Keratinocyte (primary cell): ENCODE measurements around the gene ASRGL1. TPM values are rescaled to one million over a fixed set of nuclear protein-coding genes. Genes with fewer than 3 reads are reported as not detected.

ENCODE experiments used
- DNase-seq: peaks from one replicate; pipeline ENCODE4 v3.0.0-alpha.2; 2011; ENCODE audit warnings: low read depth, missing footprints, low spot score
- FAIRE-seq: peaks from 2 replicates; lab custom pipeline; 2011; peaks lifted over from hg19 to GRCh38; lab: Jason Lieb, UNC
- H2AFZ ChIP-seq: 2 replicates; pipeline ENCODE4 v1.6.0; 2012; ENCODE audit warnings: low read length, control low read depth, inconsistent platforms; ENCODE audit not compliant: control insufficient read depth
- H3K27ac ChIP-seq: 2 replicates; pipeline ENCODE4 v1.5.1; 2011; ENCODE audit warnings: low read length; ENCODE audit not compliant: control insufficient read depth, insufficient read depth
- H3K27me3 ChIP-seq: 3 replicates; pipeline ENCODE4 v1.6.0; 2011; ENCODE audit warnings: low read length; ENCODE audit not compliant: control insufficient read depth, insufficient read depth; ENCODE audit errors: extremely low read depth
- H3K36me3 ChIP-seq, 2 experiments: 2 replicates in 1 of 2; 3 replicates in 1 of 2; pipeline ENCODE4 v1.5.1; 2011; ENCODE audit warnings: low read length in 2 of 2, mild to moderate bottlenecking in 1 of 2; ENCODE audit not compliant: control insufficient read depth in 2 of 2, insufficient read depth in 2 of 2; ENCODE audit errors: extremely low read depth in 1 of 2
- H3K4me1 ChIP-seq: 3 replicates; pipeline ENCODE4 v1.5.1; 2011; ENCODE audit warnings: low read length; ENCODE audit not compliant: control insufficient read depth, insufficient read depth; ENCODE audit errors: extremely low read depth
- H3K4me2 ChIP-seq: 3 replicates; pipeline ENCODE4 v1.6.0; 2011; ENCODE audit warnings: low read depth, low read length; ENCODE audit not compliant: control insufficient read depth, insufficient read depth; ENCODE audit errors: extremely low read depth
- H3K4me3 ChIP-seq, 3 experiments: fragments of 200-600 bp in 1 of 3; sonication (generic) in 1 of 3; 2 replicates in 2 of 3; 3 replicates in 1 of 3; pipeline ENCODE4 v1.5.1; 2011 to 2016; ENCODE audit warnings: low read length in 3 of 3, mild to moderate bottlenecking in 3 of 3, control low read depth in 2 of 3, inconsistent platforms in 1 of 3, low read depth in 1 of 3, mixed read lengths in 1 of 3, mixed run types in 1 of 3, moderate library complexity in 1 of 3; ENCODE audit not compliant: control insufficient read depth in 2 of 3, insufficient read depth in 2 of 3; ENCODE audit errors: extremely low read depth in 1 of 3
- H3K79me2 ChIP-seq: 2 replicates; pipeline ENCODE4 v1.6.0; 2012; ENCODE audit warnings: low read length; ENCODE audit not compliant: control insufficient read depth, insufficient read depth
- H3K9ac ChIP-seq: 3 replicates; pipeline ENCODE4 v1.6.0; 2011; ENCODE audit warnings: low read length; ENCODE audit not compliant: control insufficient read depth, insufficient read depth; ENCODE audit errors: extremely low read depth
- H3K9me1 ChIP-seq: 3 replicates; pipeline ENCODE4 v1.6.0; 2011; ENCODE audit warnings: low read length; ENCODE audit not compliant: control insufficient read depth, insufficient read depth; ENCODE audit errors: extremely low read depth
- H3K9me3 ChIP-seq: 2 replicates; pipeline ENCODE4 v1.5.1; 2012; ENCODE audit warnings: low read depth, low read length; ENCODE audit not compliant: control insufficient read depth
- H4K20me1 ChIP-seq: 3 replicates; pipeline ENCODE4 v1.6.0; 2011; ENCODE audit warnings: low read length; ENCODE audit not compliant: control insufficient read depth, insufficient read depth; ENCODE audit errors: extremely low read depth
- EZH2 ChIP-seq: IDR thresholded peaks from one replicate; pipeline ENCODE4 v1.6.1; 2012; ENCODE audit warnings: inconsistent platforms, mild to moderate bottlenecking, low read length, moderate library complexity
- dilution Hi-C: fragments of 300-500 bp; cut with MboI; formaldehyde crosslinking; loops from one replicate; pipeline ENCODE4 v1.7.0; 2020; ENCODE audit warnings: low sequenced_read_pairs; ENCODE audit not compliant: extremely low pct_ligation_motif_present
- polyA plus RNA-seq, 5 experiments: library from polyadenylated mRNA; depleted of rRNA in 3 of 5; stranded (reverse) in 3 of 5; stranded (forward) in 1 of 5; unstranded in 1 of 5; fragments of >200 nt; gene quantifications; 1 replicate in 1 of 5; 2 replicates in 3 of 5; 3 replicates in 1 of 5; pipeline versions ENCODE4 v1.2.1 to v1.2.3, GENCODE V29; 2011 to 2012; ENCODE audit warnings: missing spikeins in 2 of 5, low read depth in 1 of 5, low replicate concordance in 1 of 5
- TF ChIP-seq, protein P1 (sequence below), 3 experiments: IDR thresholded peaks in 1 of 3; conservative IDR thresholded peaks in 1 of 3; optimal IDR thresholded peaks in 1 of 3; 2 replicates in 2 of 3; 3 replicates in 1 of 3; pipeline versions ENCODE3 to v1.5.1; 2011; ENCODE audit warnings: low read length in 3 of 3, mild to moderate bottlenecking in 3 of 3, moderate library complexity in 2 of 3, control low read depth in 1 of 3, inconsistent platforms in 1 of 3; ENCODE audit not compliant: insufficient read depth in 2 of 3; ENCODE audit errors: extremely low read depth in 1 of 3

The ASRGL1 gene
- polyA plus RNA-seq, 1 donor (not counting 4 experiments of a cell fraction or from before 2014, with no cell fraction given), result 0.05 TPM

DNA sequence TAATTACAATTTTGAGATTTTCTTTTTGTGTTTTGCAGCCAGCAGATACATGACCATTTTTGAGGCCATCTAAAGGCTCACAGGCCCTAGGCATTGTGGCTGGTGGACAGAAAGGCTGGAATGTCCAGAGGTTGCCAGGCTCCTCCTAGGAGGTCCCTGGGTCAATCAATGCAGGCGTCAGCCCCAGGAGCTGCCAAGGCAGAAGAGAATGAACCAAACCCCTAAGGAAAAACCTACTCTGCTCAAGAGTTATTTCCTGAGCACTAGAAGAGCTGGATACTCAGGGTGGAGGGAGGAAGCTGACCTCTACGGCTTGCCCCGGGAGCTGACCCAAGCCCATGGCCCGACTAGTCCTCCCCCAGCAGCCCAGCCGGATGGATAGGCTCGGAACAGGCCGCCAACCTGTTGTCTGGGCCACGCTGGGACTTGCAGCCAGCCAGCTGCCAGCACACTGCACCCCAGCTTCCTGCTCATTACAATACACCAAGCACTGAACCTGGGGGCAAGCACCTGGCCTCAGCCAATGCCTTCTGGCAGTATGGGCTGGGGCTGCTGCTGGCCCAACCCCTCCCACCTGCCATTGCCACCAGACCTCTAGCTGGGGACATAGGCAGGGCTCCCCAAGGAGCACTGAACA lies 75.9 kb downstream of the ASRGL1 start:
- Histone ChIP-seq H3K27me3 (no peaks in the 10 kb centered on the region), H3K36me3 (no peaks in the 10 kb centered on the region), H2AFZ (no peak overlapping the region), H3K4me3 (no peak overlapping the region), H3K9me3 (no peaks in the 10 kb centered on the region), H3K9ac (no peak overlapping the region), H3K27ac (no peak overlapping the region), H3K9me1 (no peaks in the 10 kb centered on the region), H3K79me2 (no peaks in the 10 kb centered on the region), H3K4me2 (no peak overlapping the region), H3K4me1 (peaks cover 16% of the 10 kb centered on the region), H4K20me1 (no peaks in the 10 kb centered on the region)
- TF ChIP-seq, protein P1, sequence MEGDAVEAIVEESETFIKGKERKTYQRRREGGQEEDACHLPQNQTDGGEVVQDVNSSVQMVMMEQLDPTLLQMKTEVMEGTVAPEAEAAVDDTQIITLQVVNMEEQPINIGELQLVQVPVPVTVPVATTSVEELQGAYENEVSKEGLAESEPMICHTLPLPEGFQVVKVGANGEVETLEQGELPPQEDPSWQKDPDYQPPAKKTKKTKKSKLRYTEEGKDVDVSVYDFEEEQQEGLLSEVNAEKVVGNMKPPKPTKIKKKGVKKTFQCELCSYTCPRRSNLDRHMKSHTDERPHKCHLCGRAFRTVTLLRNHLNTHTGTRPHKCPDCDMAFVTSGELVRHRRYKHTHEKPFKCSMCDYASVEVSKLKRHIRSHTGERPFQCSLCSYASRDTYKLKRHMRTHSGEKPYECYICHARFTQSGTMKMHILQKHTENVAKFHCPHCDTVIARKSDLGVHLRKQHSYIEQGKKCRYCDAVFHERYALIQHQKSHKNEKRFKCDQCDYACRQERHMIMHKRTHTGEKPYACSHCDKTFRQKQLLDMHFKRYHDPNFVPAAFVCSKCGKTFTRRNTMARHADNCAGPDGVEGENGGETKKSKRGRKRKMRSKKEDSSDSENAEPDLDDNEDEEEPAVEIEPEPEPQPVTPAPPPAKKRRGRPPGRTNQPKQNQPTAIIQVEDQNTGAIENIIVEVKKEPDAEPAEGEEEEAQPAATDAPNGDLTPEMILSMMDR (optimal IDR thresholded peaks at IDR 0.05 in 1 of 3, IDR thresholded peaks at IDR 0.05 in 1 of 3, conservative IDR thresholded peaks at IDR 0.05 in 1 of 3; ENCODE audit: extremely low read depth in 1 of 3, insufficient read depth in 2 of 3, low read length in 3 of 3), result no peak
- no peak for TF ChIP-seq EZH2
- dilution Hi-C loops, result no loop called here
- DNase-seq, result no peak
- FAIRE-seq, result no peak

DNA sequence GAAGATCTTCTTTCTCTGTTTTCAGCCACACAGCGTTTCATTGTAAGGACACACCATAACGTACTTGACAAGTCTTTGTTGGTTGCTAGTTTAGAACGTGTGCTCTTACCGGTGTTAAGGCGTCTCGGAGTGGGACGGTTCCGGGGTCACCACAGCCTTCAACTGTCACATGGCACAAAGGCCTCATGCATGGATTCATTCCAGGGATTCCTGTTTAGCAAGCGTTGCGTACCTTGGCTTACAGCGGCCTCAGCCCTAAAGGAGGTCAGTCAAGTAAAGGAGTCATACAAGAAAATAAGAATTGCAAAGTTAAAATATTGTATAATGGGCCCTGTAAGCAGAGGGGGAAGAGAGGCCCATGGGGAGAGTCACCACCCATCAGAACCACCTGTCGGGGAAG lies 79.3 kb downstream of the ASRGL1 start:
- H3K4me1 ChIP-seq, result peaks cover 6% of the 10 kb centered on the region
- H3K27me3 ChIP-seq, result no peaks in the 10 kb centered on the region
- no peaks in the 10 kb centered on the region for H3K79me2 ChIP-seq
- no peak for DNase-seq
- H3K9me1 ChIP-seq, result no peaks in the 10 kb centered on the region
- H3K4me2 ChIP-seq, result no peak overlapping the region
- dilution Hi-C loops, result no loop called here
- no peaks in the 10 kb centered on the region for H3K9me3 ChIP-seq
- no peak overlapping the region for H3K9ac ChIP-seq
- no peaks in the 10 kb centered on the region for H3K36me3 ChIP-seq
- H2AFZ ChIP-seq, result no peak overlapping the region
- no peaks in the 10 kb centered on the region for H4K20me1 ChIP-seq
- no peak for TF ChIP-seq EZH2
- FAIRE-seq, result no peak
- no peak overlapping the region for H3K27ac ChIP-seq
- no peak overlapping the region for H3K4me3 ChIP-seq

DNA sequence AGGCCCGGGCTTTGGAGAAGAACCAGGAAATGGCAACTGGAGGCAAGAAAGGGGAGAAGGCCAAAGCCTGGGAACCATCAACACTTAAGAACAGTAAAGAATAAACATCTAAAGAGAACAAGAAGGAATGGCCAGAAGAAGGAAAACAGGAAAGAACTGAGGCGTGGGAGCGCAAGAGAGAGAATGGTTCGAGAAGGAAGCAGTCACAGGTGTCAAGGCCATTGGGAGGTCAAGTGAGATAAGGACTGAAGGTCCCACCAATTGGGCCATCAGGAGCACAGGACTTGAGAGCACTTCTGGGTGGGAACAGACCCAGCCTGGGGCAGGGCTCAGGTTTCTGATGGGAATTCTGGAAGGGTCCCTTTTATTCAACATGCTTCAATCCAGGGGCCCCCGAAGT lies 80.9 kb downstream of the ASRGL1 start:
- no peaks in the 10 kb centered on the region for H3K79me2 ChIP-seq
- TF ChIP-seq, protein P1 (optimal IDR thresholded peaks at IDR 0.05 in 1 of 3, IDR thresholded peaks at IDR 0.05 in 1 of 3, conservative IDR thresholded peaks at IDR 0.05 in 1 of 3; ENCODE audit: extremely low read depth in 1 of 3, insufficient read depth in 2 of 3, low read length in 3 of 3), result no peak
- no peak for TF ChIP-seq EZH2
- H3K9me1 ChIP-seq, result no peaks in the 10 kb centered on the region
- peaks cover 3% of the 10 kb centered on the region for H3K27me3 ChIP-seq
- no peak overlapping the region for H3K4me3 ChIP-seq
- no peak overlapping the region for H3K9ac ChIP-seq
- H3K9me3 ChIP-seq, result no peaks in the 10 kb centered on the region
- no peak overlapping the region for H3K4me2 ChIP-seq
- no peak overlapping the region for H3K27ac ChIP-seq
- H3K4me1 ChIP-seq, result peaks cover 2% of the 10 kb centered on the region
- no peak overlapping the region for H2AFZ ChIP-seq
- dilution Hi-C loops, result no loop called here
- H4K20me1 ChIP-seq, result no peaks in the 10 kb centered on the region
- no peaks in the 10 kb centered on the region for H3K36me3 ChIP-seq
- no peak for DNase-seq
- no peak for FAIRE-seq
